ENCODE data around the gene ERCC3.

- no peak for TF ChIP-seq CTCF (conservative IDR thresholded peaks at IDR 0.05; ENCODE audit: low read depth, low read length)
- TF ChIP-seq EZH2 (IDR thresholded peaks at IDR 0.05; ENCODE audit: borderline replicate concordance, low read depth, low read length, poor library complexity, severe bottlenecking): no peak
These were observed 68.6 kb downstream of the ERCC3 start for GRCh38 chr2:127225186-127225960.

Data from A673 (cell line).